HCT116 (cell line): ENCODE measurements around the gene TOMM22. TPM values are rescaled to one million over a fixed set of nuclear protein-coding genes. Genes with fewer than 3 reads are reported as not detected.

Source experiments
- ATAC-seq: fragments of 200-7000 bp; cut with Tn5 transposase; 2 replicates; pipeline ENCODE4 v1.9.1; 2020; ENCODE audit warnings: mild to moderate bottlenecking, moderate library complexity
- BruUV-seq: library from RNA; stranded (reverse); fragments of 400-500 nt; replicated peaks from 2 replicates; lab custom pipeline; 2021; lab: Mats Ljungman, UMichigan
- CTCF ChIA-PET: fragments of 300-600 bp; sonication (Branson Sonifier 250); formaldehyde crosslinking; loops from one replicate; lab custom pipeline; 2021; ENCODE audit warnings: antibody characterized with exemption; lab: Charles Lee
- POLR2A ChIA-PET: fragments of 300-600, 350-600 bp; sonication (Branson Sonifier 250); formaldehyde crosslinking; loops from one replicate; lab custom pipeline; 2021; ENCODE audit warnings: antibody characterized with exemption; lab: Charles Lee
- RAD21 ChIA-PET, 2 experiments: fragments of 300-600 bp; sonication (Branson Sonifier 250); formaldehyde crosslinking; loops; one replicate each; lab custom pipeline; 2023; ENCODE audit warnings: low total read pairs in 2 of 2; ENCODE audit not compliant: uncharacterized antibody in 2 of 2, unreplicated experiment in 2 of 2, low non-redundant PET in 1 of 2; lab: Charles Lee
- DNase-seq: peaks from one replicate; pipeline ENCODE4 v3.0.0-alpha.2; 2010; ENCODE audit warnings: low read depth, low spot score
- H2AFZ ChIP-seq: fragments of 200-600 bp; shearing (Covaris generic), sonication (generic); 2 replicates; pipeline ENCODE4 v1.6.1; 2017; ENCODE audit warnings: low read depth, mixed run types, mixed read lengths, antibody characterized with exemption, low read length; ENCODE audit not compliant: poor library complexity, severe bottlenecking
- H3K27ac ChIP-seq: 2 replicates; pipeline ENCODE4 v1.5.1; 2012; ENCODE audit warnings: low read depth, low read length
- H3K27me3 ChIP-seq: fragments of 200-600 bp; sonication (generic); 2 replicates; pipeline ENCODE4 v1.6.1; 2016; ENCODE audit warnings: mixed run types, low read length, mixed read lengths; ENCODE audit not compliant: insufficient read depth
- H3K36me3 ChIP-seq, 2 experiments: fragments of 200-500 bp in 1 of 2; fragments of 200-600 bp in 1 of 2; sonication (Bioruptor generic) in 1 of 2; sonication (generic) in 1 of 2; 2 replicates each; pipeline versions ENCODE4 v1.5.1 to v1.6.1; 2014 to 2016; ENCODE audit warnings: low read length in 2 of 2, inconsistent platforms in 1 of 2, mixed read lengths in 1 of 2, mixed run types in 1 of 2; ENCODE audit not compliant: insufficient read depth in 2 of 2, control insufficient read depth in 1 of 2
- H3K4me1 ChIP-seq, 2 experiments: fragments of 200-600 bp in 1 of 2; sonication (generic) in 1 of 2; 2 replicates each; pipeline versions ENCODE4 v1.5.1 to v1.6.1; 2012 to 2017; ENCODE audit warnings: low read length in 2 of 2, inconsistent platforms in 1 of 2, mild to moderate bottlenecking in 1 of 2, mixed read lengths in 1 of 2, mixed run types in 1 of 2, moderate library complexity in 1 of 2; ENCODE audit not compliant: insufficient read depth in 2 of 2, control insufficient read depth in 1 of 2
- H3K4me2 ChIP-seq: fragments of 200-600 bp; sonication (generic); 2 replicates; pipeline ENCODE4 v1.6.1; 2017; ENCODE audit warnings: mixed run types, low read length, mixed read lengths
- H3K4me3 ChIP-seq, 2 experiments: fragments of 200-600 bp in 1 of 2; sonication (generic) in 1 of 2; replicated peaks in 1 of 2; 2 replicates each; pipeline ENCODE4 v1.5.1; 2011 to 2016; ENCODE audit warnings: low read length in 2 of 2, control low read depth in 1 of 2, low read depth in 1 of 2, mild to moderate bottlenecking in 1 of 2, mixed read lengths in 1 of 2, mixed run types in 1 of 2
- H3K79me2 ChIP-seq: fragments of 200-600 bp; sonication (generic); 2 replicates; pipeline ENCODE4 v1.6.1; 2017; ENCODE audit warnings: mild to moderate bottlenecking, mixed run types, low read length, moderate library complexity, mixed read lengths; ENCODE audit not compliant: insufficient read depth
- H3K9ac ChIP-seq: fragments of 200-600 bp; sonication (generic); 2 replicates; pipeline ENCODE4 v1.6.1; 2016; ENCODE audit warnings: low read length, mixed read lengths
- H3K9me2 ChIP-seq: fragments of 200-600 bp; sonication (generic), shearing (Covaris generic); 2 replicates; pipeline ENCODE4 v1.6.1; 2017; ENCODE audit warnings: mixed run types, mild to moderate bottlenecking, moderate library complexity; ENCODE audit not compliant: insufficient read depth
- H3K9me3 ChIP-seq, 2 experiments: fragments of 200-500 bp in 1 of 2; fragments of 200-600 bp in 1 of 2; sonication (Bioruptor generic) in 1 of 2; sonication (generic) in 1 of 2; 2 replicates each; pipeline ENCODE4 v1.6.1; 2014 to 2017; ENCODE audit warnings: low read length in 2 of 2, mixed read lengths in 2 of 2, inconsistent platforms in 1 of 2, low read depth in 1 of 2, mild to moderate bottlenecking in 1 of 2, mixed run types in 1 of 2, moderate library complexity in 1 of 2; ENCODE audit not compliant: control insufficient read depth in 1 of 2, insufficient read depth in 1 of 2
- H4K20me1 ChIP-seq: fragments of 200-600 bp; sonication (generic), shearing (Covaris generic); 2 replicates; pipeline ENCODE4 v1.6.1; 2017; ENCODE audit warnings: mixed run types, mild to moderate bottlenecking, moderate library complexity; ENCODE audit not compliant: insufficient read depth
- ATF3 ChIP-seq: IDR thresholded peaks from 2 replicates; pipeline ENCODE4 v1.6.1; 2012
- CBX3 ChIP-seq: IDR thresholded peaks from 2 replicates; pipeline ENCODE4 v1.6.1; 2012; ENCODE audit warnings: low read depth
- CEBPB ChIP-seq: IDR thresholded peaks from 2 replicates; pipeline ENCODE4 v1.6.1; 2012; ENCODE audit warnings: low read depth
- EGR1 ChIP-seq: IDR thresholded peaks from 2 replicates; pipeline ENCODE4 v1.6.1; 2012; ENCODE audit warnings: low read depth
- ELF1 ChIP-seq: IDR thresholded peaks from 2 replicates; pipeline ENCODE4 v1.6.1; 2012; ENCODE audit warnings: low read depth, borderline replicate concordance
- EZH2 ChIP-seq: fragments of 200-600 bp; sonication (generic); IDR thresholded peaks from 2 replicates; pipeline ENCODE4 v1.6.1; 2017; ENCODE audit warnings: antibody characterized with exemption, mixed run types
- EZH2phosphoT487 ChIP-seq: fragments of 200-600 bp; IDR thresholded peaks from 2 replicates; pipeline ENCODE4 v1.6.1; 2018; ENCODE audit warnings: antibody characterized with exemption, borderline replicate concordance
- FOSL1 ChIP-seq: IDR thresholded peaks from 2 replicates; pipeline ENCODE4 v1.6.1; 2012; ENCODE audit warnings: low read depth
- JUND ChIP-seq: IDR thresholded peaks from 2 replicates; pipeline ENCODE4 v1.6.1; 2012
- MAX ChIP-seq: IDR thresholded peaks from 2 replicates; pipeline ENCODE4 v1.6.1; 2012
- POLR2A ChIP-seq: IDR thresholded peaks from 2 replicates; pipeline ENCODE4 v1.7.0; 2011; ENCODE audit warnings: borderline replicate concordance; ENCODE audit not compliant: insufficient read depth, insufficient read length; ENCODE audit errors: extremely low read depth
- POLR2AphosphoS5 ChIP-seq: IDR thresholded peaks from 2 replicates; pipeline ENCODE4 v1.6.1; 2011; ENCODE audit warnings: mild to moderate bottlenecking, low read depth, low read length, moderate library complexity
- RAD21 ChIP-seq: IDR thresholded peaks from 2 replicates; pipeline ENCODE4 v1.6.1; 2012; ENCODE audit warnings: low read depth, mild to moderate bottlenecking
- REST ChIP-seq: IDR thresholded peaks from 2 replicates; pipeline ENCODE4 v1.6.1; 2012; ENCODE audit warnings: low read depth
- SIN3A ChIP-seq: IDR thresholded peaks from 2 replicates; pipeline ENCODE4 v1.6.1; 2012; ENCODE audit warnings: low read depth
- SP1 ChIP-seq: IDR thresholded peaks from 2 replicates; pipeline ENCODE4 v1.6.1; 2012; ENCODE audit warnings: low read depth
- SRF ChIP-seq: IDR thresholded peaks from 2 replicates; pipeline ENCODE4 v1.6.1; 2012; ENCODE audit warnings: low read depth
- TCF7L2 ChIP-seq: IDR thresholded peaks from 2 replicates; pipeline ENCODE4 v1.7.0; 2011; ENCODE audit warnings: borderline replicate concordance, inconsistent platforms; ENCODE audit not compliant: insufficient read depth, insufficient read length; ENCODE audit errors: extremely low read depth
- YY1 ChIP-seq: IDR thresholded peaks from 2 replicates; pipeline ENCODE4 v1.6.1; 2011; ENCODE audit warnings: low read length, low read depth, moderate library complexity, mild to moderate bottlenecking; ENCODE audit not compliant: insufficient replicate concordance; ENCODE audit errors: extremely low read depth
- ZBTB33 ChIP-seq: IDR thresholded peaks from 2 replicates; pipeline ENCODE4 v1.6.1; 2011; ENCODE audit warnings: mild to moderate bottlenecking, low read length, moderate library complexity; ENCODE audit not compliant: insufficient replicate concordance; ENCODE audit errors: extremely low read depth
- ZFX ChIP-seq: fragments of 450-650 bp; IDR thresholded peaks from 2 replicates; pipeline ENCODE4 v1.6.1; 2017
- ZNF274 ChIP-seq: fragments of 200-500 bp; sonication (Bioruptor generic); IDR thresholded peaks from 2 replicates; pipeline ENCODE4 v1.6.1; 2014; ENCODE audit warnings: mild to moderate bottlenecking, low read depth, low read length, inconsistent platforms
- intact Hi-C: fragments of 100-400 bp; cut with micrococcal nuclease; formaldehyde crosslinking; loops from 2 replicates; pipeline ENCODE4 v1.10.0; 2022
- total RNA-seq: library from RNA; stranded (reverse); gene quantifications from one replicate; pipeline ENCODE4 v1.2.1, GENCODE V29; 2021; ENCODE audit not compliant: unreplicated experiment

Gene TOMM22
- total RNA-seq, 1 experiment from 2014 or later = 136 TPM

- Histone ChIP-seq H2AFZ (peak within 1 kb of the TSS; percentile 94), H4K20me1 (no peaks in the 10 kb centered on the region), H3K4me1 (peaks cover 4 to 22% of the 10 kb centered on the region in 2 experiments; a peak in 3 of 4 replicates), H3K79me2 (peaks cover 12% of the 10 kb centered on the region), H3K9ac (peak within 1 kb of the TSS; percentile 84), H3K27me3 (no peaks in the 10 kb centered on the region), H3K4me2 (peak within 1 kb of the TSS; percentile 96), H3K4me3 (peak within 1 kb of the TSS; percentile 82 to 84), H3K9me3 (no peaks in the 10 kb centered on the region), H3K36me3 (no peaks in the 10 kb centered on the region), H3K9me2 (no peaks in the 10 kb centered on the region), H3K27ac (peak within 1 kb of the TSS; percentile 84)
- TSS peak; percentile 80 for BruUV-seq
- CTCF ChIA-PET = no interaction called here
- POLR2A ChIA-PET = no interaction called here
- TF ChIP-seq CEBPB (no peak), ZNF274 (no peak), TCF7L2 (peak; percentile 68), REST (no peak), JUND (peak; percentile 48; the same call in 1 of the 2 replicates), POLR2A (no peak), YY1 (peak; percentile 28), SRF (no peak), RAD21 (no peak), CBX3 (no peak), SIN3A (no peak), POLR2AphosphoS5 (peak; percentile 73), ATF3 (no peak), SP1 (no peak), ZBTB33 (peak; percentile 53), FOSL1 (no peak), ZFX (peak; percentile 67), EZH2phosphoT487 (no peak), MAX (no peak; the same call in 1 of the 2 replicates), EZH2 (no peak), EGR1 (no peak), ELF1 (no peak)
- ATAC-seq (peak; percentile 88), DNase-seq (peak; percentile 76)
- RAD21 ChIA-PET = no interaction called here
- intact Hi-C loops = loop anchor here (2.0 kb wide), 1 partner anchor 24 kb away; the partner anchor contains the start of gene TOMM22
These were observed 25.3 kb upstream of the TOMM22 start, which contains the start of the genes CBY1 and FAM227A for GRCh38 chr22:38656256-38657044. TSS of gene CBY1 (plus strand) at chr22:38656638. CDS start at chr22:38668055, 11,417 bp downstream. TSS of gene FAM227A (minus strand) at chr22:38656392. CDS start at chr22:38650168, 6,224 bp downstream.
